GM19043 (cell line): ENCODE results near the gene SNRNP48.

Experiments used
- ATAC-seq: cut with Tn5 transposase; IDR thresholded peaks from one replicate; pipeline ENCODE4 v1.9.1; 2021; ENCODE audit warnings: low read depth; ENCODE audit not compliant: unreplicated experiment

SNRNP48 gene

DNA sequence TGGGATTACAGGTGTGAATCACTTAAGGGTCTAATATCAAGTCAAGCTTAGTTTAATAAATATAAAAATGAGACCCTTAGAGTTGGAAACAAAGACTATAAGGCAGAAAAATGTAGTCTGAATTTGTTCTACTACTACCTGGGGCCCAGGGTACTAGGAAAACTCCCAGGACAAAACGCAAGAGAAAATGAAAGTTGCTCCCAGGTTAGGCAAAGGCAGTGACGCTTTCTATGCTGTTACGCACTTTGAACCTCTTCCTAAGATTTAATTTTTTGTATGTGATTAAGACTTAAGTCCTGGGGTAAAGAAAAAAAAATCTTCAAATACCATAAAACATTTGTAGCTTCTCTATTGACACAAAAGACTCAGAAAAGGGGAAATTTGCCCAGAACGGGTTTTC, 31.2 kb upstream of the SNRNP48 start:
- no peak for ATAC-seq

- ATAC-seq, result no peak
Measured at GRCh38 chr6:7559196-7559595, 30.8 kb upstream of the SNRNP48 start.

GRCh38 chr6:7559651-7560385, 30.2 kb upstream of the SNRNP48 start:
- no peak for ATAC-seq

DNA sequence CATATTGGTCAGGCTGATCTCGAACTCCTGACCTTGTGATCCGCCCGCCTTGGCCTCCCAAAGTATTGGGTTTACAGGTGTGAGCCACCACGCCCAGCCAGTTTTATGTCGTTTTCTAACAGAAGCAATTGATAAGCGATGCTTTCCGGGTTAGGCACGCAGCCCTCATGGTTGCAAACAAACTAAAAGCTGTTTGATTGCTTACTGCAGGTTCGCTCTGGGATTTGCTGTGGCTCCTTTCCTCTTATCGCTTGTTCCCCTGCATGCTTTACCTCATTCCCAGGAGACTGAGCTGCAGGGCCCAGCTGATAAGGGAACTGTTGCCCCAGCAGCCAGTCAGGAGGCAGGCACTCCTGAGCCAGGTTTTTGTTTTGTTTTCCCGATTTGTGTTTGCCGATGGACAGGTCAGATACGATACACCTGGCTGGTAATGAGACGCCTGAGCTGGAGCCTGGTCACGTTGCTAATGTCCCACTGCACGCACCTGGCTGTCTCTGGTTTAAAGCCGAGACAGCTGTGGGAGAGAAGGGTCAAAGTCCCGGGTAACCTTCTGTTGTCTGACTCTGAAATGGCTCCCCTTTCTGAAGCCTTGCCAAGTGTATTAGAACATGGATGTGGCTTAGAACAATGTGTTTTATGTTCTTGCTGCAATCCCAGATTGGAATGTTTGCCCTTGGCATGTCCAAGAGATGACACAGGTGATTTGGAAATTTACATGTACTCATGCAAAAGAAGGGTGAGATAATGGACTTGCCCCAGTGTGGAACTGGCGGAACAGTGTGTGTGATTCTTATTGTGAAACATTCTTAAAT, 28.6 kb upstream of the SNRNP48 start:
- ATAC-seq, result no peak

DNA sequence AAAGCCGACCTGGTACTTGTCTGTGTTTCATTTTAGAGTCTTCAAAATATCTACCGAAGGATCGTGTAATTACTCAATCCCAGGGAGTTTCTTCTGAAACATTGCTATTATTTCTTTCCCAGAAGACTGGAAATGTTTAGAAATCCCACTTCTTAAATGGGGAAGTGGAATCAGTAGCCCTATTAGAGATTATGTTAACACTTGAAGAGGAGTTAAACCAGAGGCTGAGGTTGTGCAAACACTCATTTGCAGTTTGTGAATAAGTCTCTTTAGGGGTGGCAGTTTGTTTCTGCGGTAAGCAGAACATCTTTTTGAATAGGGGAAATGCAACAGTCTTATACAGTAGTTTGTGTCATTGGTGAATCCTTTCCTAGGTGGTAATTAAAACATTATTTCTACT, 27.2 kb upstream of the SNRNP48 start:
- ATAC-seq, result no peak

GRCh38 chr6:7566107-7566506, 23.9 kb upstream of the SNRNP48 start:
- ATAC-seq, result no peak

DNA sequence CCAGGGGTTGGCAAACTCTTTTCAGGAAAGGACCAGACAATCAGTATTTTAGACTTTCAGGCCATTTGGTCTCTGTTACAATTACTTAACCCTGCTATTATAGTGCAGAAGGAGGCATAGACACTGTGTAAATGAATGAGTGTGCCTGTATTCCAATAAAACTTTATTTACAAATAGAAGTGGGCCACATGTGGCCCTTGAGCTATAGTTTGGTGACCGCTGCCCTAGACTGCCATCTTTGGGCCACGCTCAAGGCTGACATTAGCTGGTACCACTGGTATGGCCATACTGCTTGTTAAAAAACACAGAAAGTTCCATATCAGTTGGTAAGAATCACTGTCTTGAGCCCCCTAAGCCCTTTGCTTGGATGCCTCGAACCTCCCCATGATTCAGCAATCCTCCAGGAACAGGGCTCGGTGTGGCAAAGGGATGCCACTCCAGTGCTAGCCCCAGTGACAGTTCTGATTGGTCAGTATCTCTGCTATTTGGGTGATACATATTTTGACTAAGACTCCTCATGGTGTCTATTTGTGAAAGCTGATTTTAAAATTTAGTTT, 23.3 kb upstream of the SNRNP48 start:
- no peak for ATAC-seq

GRCh38 chr6:7568021-7568420, 22.0 kb upstream of the SNRNP48 start:
- no peak for ATAC-seq

DNA sequence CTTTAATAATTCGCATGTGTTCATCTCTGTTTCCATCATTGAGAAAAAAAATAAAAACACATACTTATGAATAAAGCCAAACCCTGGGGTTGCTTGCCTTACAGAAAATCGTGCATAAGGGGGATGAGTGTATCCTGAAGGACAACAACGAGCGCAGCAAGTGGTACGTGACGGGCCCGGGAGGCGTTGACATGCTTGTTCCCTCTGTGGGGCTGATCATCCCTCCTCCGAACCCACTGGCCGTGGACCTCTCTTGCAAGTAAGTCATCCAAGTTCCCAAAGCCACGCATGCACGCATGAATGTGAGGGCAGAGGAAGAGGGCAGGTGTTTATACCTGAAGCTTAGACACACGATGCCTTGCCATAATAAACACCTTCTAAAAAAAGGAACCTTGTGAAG, 20.9 kb upstream of the SNRNP48 start:
- ATAC-seq, result no peak

DNA sequence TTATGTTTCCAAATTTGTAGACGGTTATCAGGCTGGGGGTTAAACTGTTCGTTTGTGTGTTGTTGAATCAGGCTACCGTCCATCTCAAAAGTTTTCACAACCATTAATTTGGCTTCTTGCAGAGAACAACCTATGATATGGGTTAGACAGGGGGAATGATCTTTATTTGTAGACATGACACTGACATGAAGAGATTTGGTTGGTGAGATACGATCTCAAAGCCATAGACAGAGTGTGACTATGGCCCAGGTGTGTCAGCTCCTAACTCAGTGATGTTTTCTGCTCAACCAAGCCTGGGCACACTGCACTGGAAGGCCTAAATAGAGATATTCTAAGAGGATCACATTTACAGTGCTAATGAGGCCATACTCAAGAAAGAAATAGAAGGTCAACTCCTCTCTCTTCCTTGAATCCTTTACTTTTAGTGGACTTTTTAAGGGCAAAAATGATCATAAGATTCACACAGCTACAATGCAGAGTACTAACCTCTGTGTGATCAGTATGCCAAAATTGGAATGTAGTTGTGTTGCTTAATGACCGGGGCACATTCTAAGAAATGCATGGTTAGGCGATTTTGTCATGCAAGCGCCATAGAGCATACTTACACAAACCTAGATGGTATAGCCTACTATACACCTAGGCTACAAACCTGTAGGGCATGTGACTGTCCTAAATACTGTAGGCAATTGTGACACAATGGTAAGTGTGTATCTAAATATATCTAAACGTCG, 17.6 kb upstream of the SNRNP48 start:
- ATAC-seq, result no peak

DNA sequence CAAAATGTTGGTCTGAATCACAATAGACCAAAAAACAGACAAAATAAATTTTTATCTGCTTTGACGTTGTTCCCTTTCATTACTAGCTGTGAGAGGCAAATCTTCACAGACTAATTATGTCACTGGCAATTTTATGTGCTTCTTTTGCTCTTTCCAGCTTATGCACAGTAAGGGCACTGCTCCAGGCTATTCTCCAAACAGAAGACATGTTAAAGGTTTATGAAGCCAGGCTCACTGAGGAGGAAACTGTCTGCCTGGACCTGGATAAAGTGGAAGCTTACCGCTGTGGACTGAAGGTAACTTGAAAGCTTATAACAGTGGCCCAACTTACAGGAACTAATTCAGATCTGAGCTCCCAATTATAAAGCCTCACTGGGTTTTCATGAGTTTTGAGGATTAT, 15.5 kb upstream of the SNRNP48 start:
- no peak for ATAC-seq

- no peak for ATAC-seq
Measured at GRCh38 chr6:7578516-7578915, 11.5 kb upstream of the SNRNP48 start.

- ATAC-seq, result no peak
Measured at GRCh38 chr6:7578931-7579330, 11.1 kb upstream of the SNRNP48 start.

GRCh38 chr6:7579851-7580250, 10.1 kb upstream of the SNRNP48 start:
- no peak for ATAC-seq

GRCh38 chr6:7580537-7580926, 9.5 kb upstream of the SNRNP48 start:
- no peak for ATAC-seq

DNA sequence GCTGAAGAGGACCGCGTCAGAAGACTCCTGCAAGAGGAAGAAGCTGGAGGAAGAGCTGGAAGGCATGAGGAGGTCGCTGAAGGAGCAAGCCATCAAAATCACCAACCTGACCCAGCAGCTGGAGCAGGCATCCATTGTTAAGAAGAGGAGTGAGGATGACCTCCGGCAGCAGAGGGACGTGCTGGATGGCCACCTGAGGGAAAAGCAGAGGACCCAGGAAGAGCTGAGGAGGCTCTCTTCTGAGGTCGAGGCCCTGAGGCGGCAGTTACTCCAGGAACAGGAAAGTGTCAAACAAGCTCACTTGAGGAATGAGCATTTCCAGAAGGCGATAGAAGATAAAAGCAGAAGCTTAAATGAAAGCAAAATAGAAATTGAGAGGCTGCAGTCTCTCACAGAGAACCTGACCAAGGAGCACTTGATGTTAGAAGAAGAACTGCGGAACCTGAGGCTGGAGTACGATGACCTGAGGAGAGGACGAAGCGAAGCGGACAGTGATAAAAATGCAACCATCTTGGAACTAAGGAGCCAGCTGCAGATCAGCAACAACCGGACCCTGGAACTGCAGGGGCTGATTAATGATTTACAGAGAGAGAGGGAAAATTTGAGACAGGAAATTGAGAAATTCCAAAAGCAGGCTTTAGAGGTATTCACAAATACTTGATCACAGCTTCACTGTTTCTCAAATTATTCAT, 8.9 kb upstream of the SNRNP48 start:
- ATAC-seq, result no peak

- no peak for ATAC-seq
Measured at GRCh38 chr6:7585287-7585930, 4.6 kb upstream of the SNRNP48 start.

DNA sequence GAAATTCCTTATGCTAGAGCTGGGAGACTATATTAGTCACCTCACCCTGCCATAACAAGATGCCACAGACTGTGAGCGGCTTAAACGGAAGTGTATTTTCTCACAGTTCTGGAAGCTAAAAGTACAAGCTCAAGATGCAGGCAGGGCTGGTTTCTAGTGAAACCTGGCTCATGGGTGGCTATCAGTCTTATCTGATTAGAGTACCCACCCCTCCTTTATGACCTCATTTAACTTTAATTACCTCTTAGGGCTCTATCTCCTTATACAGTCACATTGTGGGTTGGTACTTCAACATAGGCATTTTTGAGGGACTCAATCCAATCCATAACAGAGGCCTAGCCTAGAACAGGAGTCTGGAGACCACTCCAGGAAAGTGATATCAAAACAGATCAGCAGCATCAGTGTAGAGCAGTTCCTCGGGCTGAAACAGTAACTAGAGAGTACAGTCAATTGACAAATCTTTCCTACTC, 2.3 kb upstream of the SNRNP48 start:
- no peak for ATAC-seq

- no peak for ATAC-seq
Measured at GRCh38 chr6:7588506-7588905, 1.5 kb upstream of the SNRNP48 start.

DNA sequence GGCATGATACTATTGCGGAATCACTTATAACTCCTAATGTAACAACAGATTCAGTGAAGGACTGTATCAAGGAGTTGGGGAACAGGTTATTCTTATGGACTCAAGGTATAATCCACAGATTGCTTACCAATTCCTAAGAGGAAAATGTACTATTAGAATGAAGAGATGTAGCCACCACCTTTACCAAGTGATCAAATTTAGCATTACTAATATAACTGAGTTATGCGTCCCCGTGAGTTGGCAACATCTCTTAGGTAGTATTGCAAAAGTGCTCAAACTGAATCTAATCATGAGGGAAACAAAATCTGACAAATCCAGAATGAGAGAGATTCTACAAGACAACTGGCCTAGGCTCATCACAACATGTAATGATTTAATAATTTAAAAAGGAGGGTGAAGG, 777 bp upstream of the SNRNP48 start:
- ATAC-seq, result no peak
